Smooth muscle cell (in vitro differentiated cells): ENCODE data around the gene ODAD4. TPM values are rescaled to one million over a fixed set of nuclear protein-coding genes. Genes with fewer than 3 reads are reported as not detected.

ENCODE experiments used
- DNase-seq: peaks from one replicate; lab custom pipeline; 2025; ENCODE audit not compliant: unreplicated experiment; lab: John Stamatoyannopoulos, UW
- H2AFZ ChIP-seq: fragments of 200-600 bp; sonication (generic); 2 replicates; pipeline ENCODE4 v1.6.0; 2016; ENCODE audit warnings: antibody characterized with exemption, low read depth, mild to moderate bottlenecking
- H3F3A ChIP-seq: fragments of 200-600 bp; sonication (generic); 2 replicates; pipeline ENCODE4 v1.6.0; 2017; ENCODE audit warnings: antibody characterized with exemption, low read depth
- H3K27ac ChIP-seq: fragments of 200-600 bp; sonication (generic); 2 replicates; pipeline ENCODE4 v1.5.1; 2016; ENCODE audit warnings: low read depth, mild to moderate bottlenecking
- H3K27me3 ChIP-seq: fragments of 200-600 bp; sonication (generic); 2 replicates; pipeline ENCODE4 v1.6.1; 2016; ENCODE audit warnings: low read depth, mild to moderate bottlenecking
- H3K36me3 ChIP-seq: fragments of 200-600 bp; sonication (generic); 2 replicates; pipeline ENCODE4 v1.5.1; 2016; ENCODE audit warnings: low read depth
- H3K4me1 ChIP-seq: fragments of 200-600 bp; sonication (generic); 2 replicates; pipeline ENCODE4 v1.5.1; 2016; ENCODE audit warnings: low read depth
- H3K4me2 ChIP-seq: fragments of 200-600 bp; sonication (generic); 2 replicates; pipeline ENCODE4 v1.6.0; 2016; ENCODE audit warnings: mild to moderate bottlenecking
- H3K4me3 ChIP-seq: fragments of 200-600 bp; sonication (generic); 2 replicates; pipeline ENCODE4 v1.5.1; 2016; ENCODE audit warnings: mild to moderate bottlenecking
- H3K79me2 ChIP-seq: fragments of 200-600 bp; sonication (generic); 2 replicates; pipeline ENCODE4 v1.6.0; 2016; ENCODE audit warnings: low read depth, mild to moderate bottlenecking
- H3K9ac ChIP-seq: fragments of 200-600 bp; sonication (generic); 2 replicates; pipeline ENCODE4 v1.6.0; 2016; ENCODE audit warnings: low read depth
- H3K9me3 ChIP-seq: fragments of 200-600 bp; sonication (generic); replicated peaks from 2 replicates; pipeline ENCODE4 v1.5.1; 2016; ENCODE audit warnings: low read depth
- H4K20me1 ChIP-seq: fragments of 200-600 bp; sonication (generic); 2 replicates; pipeline ENCODE4 v1.6.0; 2016; ENCODE audit warnings: low read depth
- WGBS: methylation state at CpG from one replicate; pipeline ENCODE4 v1.1.7; 2016; ENCODE audit warnings: low lambda C conversion rate; 5-methylcytosine and 5-hydroxymethylcytosine counted together
- polyA plus RNA-seq: library from polyadenylated mRNA; unstranded; fragments of >200 nt; fragmentation: Nextera tagmentation; extraction: Ambion mirVana; gene quantifications from 2 replicates; pipeline ENCODE4 v1.2.1, GENCODE V29; 2016
- total RNA-seq: library from RNA; depleted of rRNA; stranded (reverse); fragments of >200 nt; gene quantifications from 2 replicates; pipeline ENCODE4 v1.2.3, GENCODE V29; 2014
- TF ChIP-seq, protein P1 (sequence below): fragments of 200-600 bp; sonication (generic); IDR thresholded peaks from 2 replicates; pipeline ENCODE4 v1.5.1; 2017; ENCODE audit warnings: borderline replicate concordance, mild to moderate bottlenecking, antibody characterized with exemption; ENCODE audit not compliant: insufficient read depth, poor library complexity, severe bottlenecking

The ODAD4 gene
- total and polyA plus RNA-seq, 2 experiments from 2014 or later = 1.5 to 3.2 TPM

DNA sequence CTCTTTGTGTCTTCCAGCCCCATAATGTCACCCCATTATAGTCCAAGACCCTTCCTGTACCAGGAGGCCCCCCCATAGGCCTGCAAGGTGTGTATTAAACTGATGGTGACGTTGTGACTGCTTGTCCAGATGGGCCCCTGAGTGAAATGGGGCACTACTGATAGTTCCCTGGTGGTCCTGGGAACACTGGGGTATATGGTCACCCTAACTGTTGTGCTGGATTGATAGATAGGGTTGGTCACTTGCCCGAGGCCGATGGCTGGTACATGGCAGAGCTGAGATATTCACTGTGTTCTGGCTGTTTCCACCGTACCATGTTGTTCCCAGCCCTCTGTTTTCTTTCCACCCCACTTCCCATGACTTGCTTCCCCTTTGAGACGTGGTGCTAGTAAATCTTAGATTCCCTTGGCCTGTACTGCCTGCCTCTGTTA, 40.5 kb downstream of the ODAD4 start:
- Histone ChIP-seq H3K9ac (no peak overlapping the region), H3K9me3 (no peaks in the 10 kb centered on the region), H2AFZ (no peak overlapping the region), H3K27ac (no peak overlapping the region), H3K4me1 (peaks cover 5% of the 10 kb centered on the region), H3K27me3 (no peaks in the 10 kb centered on the region), H4K20me1 (peaks cover 17% of the 10 kb centered on the region), H3K79me2 (peaks cover 36% of the 10 kb centered on the region), H3K36me3 (no peaks in the 10 kb centered on the region), H3K4me2 (no peak overlapping the region), H3K4me3 (no peak overlapping the region), H3F3A (no peaks in the 10 kb centered on the region)
- no peak for DNase-seq
- 94% methylated on average over 5 of the region's 5 CpGs for WGBS
- TF ChIP-seq, protein P1, sequence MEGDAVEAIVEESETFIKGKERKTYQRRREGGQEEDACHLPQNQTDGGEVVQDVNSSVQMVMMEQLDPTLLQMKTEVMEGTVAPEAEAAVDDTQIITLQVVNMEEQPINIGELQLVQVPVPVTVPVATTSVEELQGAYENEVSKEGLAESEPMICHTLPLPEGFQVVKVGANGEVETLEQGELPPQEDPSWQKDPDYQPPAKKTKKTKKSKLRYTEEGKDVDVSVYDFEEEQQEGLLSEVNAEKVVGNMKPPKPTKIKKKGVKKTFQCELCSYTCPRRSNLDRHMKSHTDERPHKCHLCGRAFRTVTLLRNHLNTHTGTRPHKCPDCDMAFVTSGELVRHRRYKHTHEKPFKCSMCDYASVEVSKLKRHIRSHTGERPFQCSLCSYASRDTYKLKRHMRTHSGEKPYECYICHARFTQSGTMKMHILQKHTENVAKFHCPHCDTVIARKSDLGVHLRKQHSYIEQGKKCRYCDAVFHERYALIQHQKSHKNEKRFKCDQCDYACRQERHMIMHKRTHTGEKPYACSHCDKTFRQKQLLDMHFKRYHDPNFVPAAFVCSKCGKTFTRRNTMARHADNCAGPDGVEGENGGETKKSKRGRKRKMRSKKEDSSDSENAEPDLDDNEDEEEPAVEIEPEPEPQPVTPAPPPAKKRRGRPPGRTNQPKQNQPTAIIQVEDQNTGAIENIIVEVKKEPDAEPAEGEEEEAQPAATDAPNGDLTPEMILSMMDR = no peak

DNA sequence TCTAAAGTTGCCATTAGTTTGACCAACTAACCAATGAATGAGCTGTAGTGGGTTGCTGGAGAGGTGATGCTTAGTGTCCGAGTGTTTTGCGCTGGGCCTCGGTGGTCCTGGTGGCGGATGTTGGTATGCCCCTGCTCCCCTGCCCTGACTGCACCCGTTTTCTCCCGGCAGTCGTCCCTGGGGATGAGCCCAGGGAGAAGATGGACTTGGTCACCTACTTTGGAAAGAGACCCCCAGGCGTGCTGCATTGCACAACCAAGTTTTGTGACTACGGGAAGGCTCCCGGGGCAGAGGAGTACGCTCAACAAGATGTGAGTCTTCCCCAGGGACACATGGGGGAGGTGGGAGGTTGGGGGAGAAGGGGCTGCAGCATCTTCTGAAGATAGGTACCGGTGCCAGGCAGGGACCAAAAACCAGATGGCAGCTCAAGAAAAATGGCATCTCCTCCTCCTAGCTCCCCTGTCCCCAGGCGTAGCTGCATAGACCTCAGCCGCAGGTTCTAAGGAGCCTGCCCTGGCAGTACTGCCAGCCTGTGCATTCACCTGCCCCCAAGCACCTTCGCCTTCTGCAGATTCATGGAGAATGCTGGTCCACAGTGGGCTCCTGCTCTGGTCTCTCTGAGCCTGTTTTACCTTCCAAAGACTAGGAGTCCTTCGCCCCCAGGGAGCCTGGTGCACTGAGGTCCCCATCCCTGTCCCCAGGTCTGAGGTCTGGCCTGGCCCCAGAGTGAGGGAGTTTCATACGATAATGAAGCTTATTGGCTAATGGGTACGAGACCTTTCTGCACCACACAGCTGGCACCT, 41.5 kb downstream of the ODAD4 start:
- TF ChIP-seq, protein P1 = no peak
- Histone ChIP-seq H4K20me1 (peaks cover 17% of the 10 kb centered on the region), H3K4me1 (no peaks in the 10 kb centered on the region), H3F3A (no peaks in the 10 kb centered on the region), H3K9me3 (no peaks in the 10 kb centered on the region), H3K4me3 (no peak overlapping the region), H2AFZ (no peak overlapping the region), H3K36me3 (no peaks in the 10 kb centered on the region), H3K79me2 (peaks cover 35% of the 10 kb centered on the region), H3K9ac (no peak overlapping the region), H3K27ac (no peak overlapping the region), H3K27me3 (no peaks in the 10 kb centered on the region), H3K4me2 (no peak overlapping the region)
- WGBS = 93% methylated on average over 18 of the region's 18 CpGs
- no peak for DNase-seq

DNA sequence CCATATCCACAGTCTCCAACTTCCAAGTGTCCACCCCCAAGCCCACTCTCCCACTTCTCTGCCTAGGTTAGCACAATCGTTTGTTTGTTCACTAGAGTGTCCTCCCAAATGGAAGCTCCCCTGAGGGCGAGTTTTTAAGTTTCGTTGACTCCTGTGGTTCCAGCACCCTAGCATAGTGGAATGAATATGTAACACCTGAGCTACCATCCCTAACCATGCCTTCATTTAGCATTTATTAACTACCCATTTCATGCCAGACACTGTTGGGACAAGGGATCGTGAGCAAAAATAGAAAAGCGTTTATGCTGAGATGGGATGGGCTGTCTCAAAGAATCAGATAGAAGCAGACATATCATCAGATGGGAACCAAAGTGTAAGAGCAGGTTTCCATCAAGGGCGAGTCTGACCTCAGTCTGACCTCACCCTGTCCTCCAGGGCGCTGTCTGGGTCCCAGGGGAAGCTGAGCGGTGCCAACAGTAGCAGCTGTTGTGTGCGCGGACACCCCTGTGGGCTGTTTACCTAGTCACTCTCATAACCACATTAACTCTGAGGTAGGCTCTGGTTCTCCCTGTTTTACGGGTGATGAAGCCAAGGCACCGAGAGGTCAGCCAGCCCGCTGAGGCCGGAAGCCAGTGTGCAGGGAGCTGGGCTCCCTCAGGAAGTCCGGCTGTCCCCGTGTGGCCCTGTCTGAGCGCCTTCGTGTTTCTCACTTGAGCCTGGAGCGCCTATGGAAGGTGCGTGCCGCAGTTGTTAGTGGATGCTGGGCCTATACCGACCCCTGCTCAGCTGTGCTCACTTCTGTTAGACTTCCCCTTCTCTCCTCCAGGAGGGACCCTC, 42.4 kb downstream of the ODAD4 start:
- WGBS = 95% methylated on average over 22 of the region's 22 CpGs
- no peak overlapping the region for H3K4me3 ChIP-seq
- no peak overlapping the region for H3K27ac ChIP-seq
- no peak for DNase-seq
- no peaks in the 10 kb centered on the region for H3F3A ChIP-seq
- H4K20me1 ChIP-seq = peaks cover 17% of the 10 kb centered on the region
- H3K9me3 ChIP-seq = no peaks in the 10 kb centered on the region
- H3K36me3 ChIP-seq = peaks cover 6% of the 10 kb centered on the region
- peaks cover 26% of the 10 kb centered on the region for H3K79me2 ChIP-seq
- TF ChIP-seq, protein P1 = no peak
- H3K4me2 ChIP-seq = no peak overlapping the region
- no peak overlapping the region for H3K9ac ChIP-seq
- no peak overlapping the region for H2AFZ ChIP-seq
- no peaks in the 10 kb centered on the region for H3K4me1 ChIP-seq
- no peaks in the 10 kb centered on the region for H3K27me3 ChIP-seq
